Activated naive CD8-positive, alpha-beta T cell treated with anti-CD3 and anti-CD28 coated beads for 36 hours (primary cell): ENCODE results near the gene ATP1A1. TPM values are rescaled to one million over a fixed set of nuclear protein-coding genes. Genes with fewer than 3 reads are reported as not detected.

Experiments
- DNase-seq: peaks from one replicate; pipeline ENCODE4 v3.0.0; 2021
- H3K27ac Mint-ChIP-seq: one replicate; pipeline ENCODE4 v1.8.0; 2022; ENCODE audit warnings: mild to moderate bottlenecking, moderate library complexity, mixed read lengths
- H3K27me3 Mint-ChIP-seq: one replicate; pipeline ENCODE4 v1.8.0; 2022; ENCODE audit warnings: mild to moderate bottlenecking, mixed read lengths
- H3K36me3 Mint-ChIP-seq: one replicate; pipeline ENCODE4 v1.8.0; 2021; ENCODE audit warnings: mild to moderate bottlenecking, mixed read lengths
- H3K4me1 Mint-ChIP-seq: one replicate; pipeline ENCODE4 v1.8.0; 2021; ENCODE audit warnings: mixed read lengths
- H3K4me3 Mint-ChIP-seq: one replicate; pipeline ENCODE4 v1.8.0; 2022; ENCODE audit warnings: mild to moderate bottlenecking, moderate library complexity, mixed read lengths
- H3K9me3 Mint-ChIP-seq: one replicate; pipeline ENCODE4 v1.8.0; 2022; ENCODE audit warnings: mixed read lengths
- total RNA-seq, 2 experiments: library from RNA; stranded (reverse); gene quantifications; one replicate each; pipeline ENCODE4 v1.2.3, GENCODE V29; 2021

The ATP1A1 gene
- total RNA-seq, 2 experiments from 2014 or later = 234 to 243 TPM

DNA sequence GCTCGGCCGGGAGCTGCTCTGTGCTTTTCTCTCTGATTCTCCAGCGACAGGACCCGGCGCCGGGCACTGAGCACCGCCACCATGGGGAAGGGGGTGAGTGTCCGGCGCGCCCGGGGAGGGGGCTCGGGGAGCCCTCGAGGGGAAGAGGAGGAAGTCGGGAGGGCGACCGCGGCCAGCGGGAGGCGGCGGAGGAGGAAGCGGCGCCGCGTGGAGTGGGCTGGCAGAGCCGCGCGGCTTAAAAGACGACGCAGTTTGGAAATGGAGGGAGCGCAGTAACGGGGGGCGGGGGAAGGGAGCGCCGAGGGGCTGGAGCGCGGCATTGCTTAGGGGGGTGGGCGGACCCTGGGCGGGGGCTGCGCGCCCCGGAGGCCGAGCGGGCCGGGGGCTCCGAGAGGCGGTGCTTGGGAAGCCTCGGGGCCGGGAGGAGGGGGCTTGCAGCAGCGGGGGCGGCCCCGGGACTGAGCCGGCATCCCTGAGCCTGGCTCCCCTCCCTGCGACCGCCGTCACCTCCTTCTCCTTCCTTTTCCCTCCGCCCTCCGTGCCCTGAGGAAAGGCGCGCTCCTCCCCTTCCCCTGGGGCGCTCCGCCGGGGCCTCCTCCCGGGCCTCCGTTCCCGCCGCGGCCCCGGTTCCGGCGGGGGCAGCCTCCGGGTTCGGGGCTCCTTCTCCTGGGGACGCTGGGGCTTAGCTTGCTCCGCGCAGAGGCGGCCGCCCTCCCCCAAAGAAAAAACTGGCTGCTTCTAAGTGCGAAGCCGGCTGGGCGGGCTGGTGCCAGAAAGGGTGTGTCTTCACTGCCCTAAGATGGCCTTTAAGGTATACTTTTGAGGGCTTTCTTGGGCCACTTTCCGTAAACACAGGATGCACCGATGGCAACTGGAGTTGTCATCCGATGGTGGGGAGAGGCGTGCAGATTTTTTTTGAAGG lies 648 bp downstream of the ATP1A1 start:
- Mint-ChIP-seq H3K36me3 (peaks cover 21% of the 10 kb centered on the region), H3K9me3 (no peaks in the 10 kb centered on the region), H3K4me3 (peak overlapping the region; percentile 98), H3K27ac (peak overlapping the region; percentile 93), H3K27me3 (no peaks in the 10 kb centered on the region), H3K4me1 (peaks cover 37% of the 10 kb centered on the region)
- DNase-seq = peak; percentile 62

GRCh38 chr1:116374353-116375147 lies 1.5 kb downstream of the ATP1A1 start:
- H3K9me3 Mint-ChIP-seq = no peaks in the 10 kb centered on the region
- peaks cover 28% of the 10 kb centered on the region for H3K36me3 Mint-ChIP-seq
- no peak for DNase-seq
- peak overlapping the region; percentile 98 for H3K4me3 Mint-ChIP-seq
- H3K27ac Mint-ChIP-seq = peak overlapping the region; percentile 93
- H3K4me1 Mint-ChIP-seq = peaks cover 45% of the 10 kb centered on the region
- no peaks in the 10 kb centered on the region for H3K27me3 Mint-ChIP-seq

- peaks cover 28% of the 10 kb centered on the region for H3K36me3 Mint-ChIP-seq
- H3K4me3 Mint-ChIP-seq = peak overlapping the region; percentile 98
- H3K9me3 Mint-ChIP-seq = no peaks in the 10 kb centered on the region
- peak overlapping the region; percentile 93 for H3K27ac Mint-ChIP-seq
- no peak for DNase-seq
- no peaks in the 10 kb centered on the region for H3K27me3 Mint-ChIP-seq
- H3K4me1 Mint-ChIP-seq = peaks cover 53% of the 10 kb centered on the region
Measured at GRCh38 chr1:116375148-116375886, 2.3 kb downstream of the ATP1A1 start.

DNA sequence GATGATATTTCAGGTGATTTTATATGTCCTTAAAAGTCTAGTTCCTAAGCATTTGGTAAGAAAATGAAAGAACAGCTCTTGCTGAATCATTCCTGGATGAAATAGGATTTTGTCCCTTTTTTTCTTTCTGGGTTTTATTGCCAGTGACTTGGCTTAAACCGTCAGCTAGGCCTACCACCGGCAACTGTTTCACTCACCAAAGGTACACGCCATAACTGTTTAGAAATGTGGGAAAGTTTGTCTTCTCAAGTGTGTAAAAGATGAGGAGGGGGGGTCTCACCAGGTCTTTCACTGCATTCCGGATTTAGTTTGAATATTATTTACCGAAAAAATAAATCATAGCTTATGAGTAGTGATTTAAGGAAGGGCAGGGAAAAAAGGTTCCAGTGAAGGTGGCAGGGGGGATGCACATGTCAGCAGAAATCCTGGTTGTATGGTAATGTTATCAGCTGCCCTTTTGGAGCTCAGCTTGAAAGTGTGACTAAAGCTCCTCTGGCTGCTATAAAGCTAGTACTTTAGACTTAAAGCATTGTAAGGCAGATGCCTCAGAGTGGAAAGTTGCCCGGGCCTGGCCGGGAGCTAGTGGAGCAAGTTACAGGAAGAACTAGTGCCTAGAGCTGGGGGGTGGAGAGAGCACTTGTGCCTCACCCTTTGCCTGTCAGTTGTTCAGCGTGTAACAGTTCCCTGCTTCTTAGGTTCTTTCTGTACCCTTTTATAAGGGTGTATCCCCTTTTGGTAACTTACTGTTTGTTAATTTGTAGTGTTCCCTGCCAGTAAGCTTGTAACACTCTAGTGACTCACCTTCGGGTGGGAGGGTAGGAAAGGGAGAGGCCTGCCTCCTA lies 3.1 kb downstream of the ATP1A1 start:
- Mint-ChIP-seq H3K4me3 (peak overlapping the region; percentile 98), H3K9me3 (no peaks in the 10 kb centered on the region), H3K27me3 (no peaks in the 10 kb centered on the region), H3K27ac (peak overlapping the region; percentile 93), H3K4me1 (peaks cover 61% of the 10 kb centered on the region), H3K36me3 (peaks cover 32% of the 10 kb centered on the region)
- DNase-seq = peak; percentile 42

DNA sequence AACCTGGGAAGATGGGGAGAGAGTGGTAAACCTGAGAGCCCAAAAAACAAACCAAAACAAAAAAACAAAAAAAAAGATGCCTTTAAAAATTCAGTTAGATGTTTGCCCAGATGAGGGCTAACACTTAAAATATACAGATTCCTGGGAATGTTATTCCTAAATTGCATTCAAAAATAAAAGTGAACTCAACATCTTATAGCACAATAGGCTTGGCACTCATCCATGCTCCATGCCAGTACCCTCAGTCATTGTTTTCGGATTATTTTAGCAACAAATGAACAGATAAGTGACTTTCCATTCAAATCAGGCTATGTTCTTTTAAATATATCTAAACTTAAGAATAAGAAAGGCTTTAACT lies 3.7 kb downstream of the ATP1A1 start:
- no peaks in the 10 kb centered on the region for H3K27me3 Mint-ChIP-seq
- H3K9me3 Mint-ChIP-seq = no peaks in the 10 kb centered on the region
- H3K4me3 Mint-ChIP-seq = peak overlapping the region; percentile 98
- no peak for DNase-seq
- H3K36me3 Mint-ChIP-seq = peaks cover 33% of the 10 kb centered on the region
- H3K4me1 Mint-ChIP-seq = peaks cover 67% of the 10 kb centered on the region
- peak overlapping the region; percentile 93 for H3K27ac Mint-ChIP-seq

DNA sequence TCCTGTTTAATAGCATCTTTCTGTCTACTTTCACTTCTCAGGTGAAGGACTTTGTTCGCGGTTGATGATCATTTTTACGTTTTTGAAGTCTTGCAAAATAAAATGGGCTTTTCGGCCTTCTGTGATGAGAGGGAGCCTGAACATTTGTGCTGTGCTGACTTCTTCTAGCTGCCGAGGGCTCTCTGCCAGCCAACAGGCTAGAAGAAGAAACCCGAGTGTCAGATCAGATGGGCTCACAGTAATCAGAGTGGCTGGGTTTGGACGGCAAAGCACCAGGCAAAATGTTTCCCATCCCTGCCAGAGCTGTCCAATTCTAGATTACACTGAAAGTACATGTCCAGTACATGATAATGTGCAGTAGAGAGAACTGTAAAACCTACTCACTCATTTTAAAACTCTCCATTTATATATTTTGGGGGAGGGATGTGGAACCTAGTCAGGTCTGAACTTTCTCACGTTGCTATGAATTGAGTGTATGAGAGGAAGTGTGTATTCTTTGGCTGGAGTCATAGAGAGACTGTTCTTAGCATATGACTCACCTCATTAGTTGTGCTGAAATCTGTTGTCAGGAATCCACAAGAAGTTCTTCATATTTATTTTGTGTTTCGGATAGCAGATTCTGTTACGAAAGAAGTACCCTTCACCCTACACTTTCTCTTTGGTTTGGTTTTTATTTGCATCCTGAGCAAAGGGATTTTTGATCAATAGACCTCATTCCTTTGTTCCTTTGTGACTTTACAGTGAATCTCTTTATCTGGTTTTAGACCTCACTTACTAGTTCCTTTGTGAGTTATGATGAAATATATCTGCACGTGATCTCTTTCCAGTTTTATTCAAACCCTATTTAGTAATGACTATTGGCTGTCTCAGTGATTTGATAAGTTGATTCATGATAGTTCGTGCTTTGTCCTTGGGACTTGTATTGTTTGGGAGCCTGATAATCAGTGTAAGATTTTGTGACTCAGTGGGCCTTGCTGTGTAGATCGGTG lies 4.8 kb downstream of the ATP1A1 start:
- H3K36me3 Mint-ChIP-seq = peaks cover 36% of the 10 kb centered on the region
- no peaks in the 10 kb centered on the region for H3K9me3 Mint-ChIP-seq
- H3K4me3 Mint-ChIP-seq = peak overlapping the region; percentile 98
- peaks cover 73% of the 10 kb centered on the region for H3K4me1 Mint-ChIP-seq
- H3K27ac Mint-ChIP-seq = peak overlapping the region; percentile 93
- H3K27me3 Mint-ChIP-seq = no peaks in the 10 kb centered on the region
- DNase-seq = peak; percentile 28

- peak overlapping the region; percentile 93 for H3K27ac Mint-ChIP-seq
- no peaks in the 10 kb centered on the region for H3K27me3 Mint-ChIP-seq
- peaks cover 37% of the 10 kb centered on the region for H3K36me3 Mint-ChIP-seq
- H3K4me3 Mint-ChIP-seq = peak overlapping the region; percentile 22
- H3K4me1 Mint-ChIP-seq = peaks cover 84% of the 10 kb centered on the region
- no peaks in the 10 kb centered on the region for H3K9me3 Mint-ChIP-seq
- no peak for DNase-seq
Measured at GRCh38 chr1:116379057-116379630, 6.1 kb downstream of the ATP1A1 start.

GRCh38 chr1:116379674-116380498 lies 6.8 kb downstream of the ATP1A1 start:
- no peaks in the 10 kb centered on the region for H3K27me3 Mint-ChIP-seq
- peaks cover 91% of the 10 kb centered on the region for H3K4me1 Mint-ChIP-seq
- H3K4me3 Mint-ChIP-seq = no peak overlapping the region
- peaks cover 31% of the 10 kb centered on the region for H3K36me3 Mint-ChIP-seq
- DNase-seq = no peak
- H3K27ac Mint-ChIP-seq = peak overlapping the region; percentile 93
- no peaks in the 10 kb centered on the region for H3K9me3 Mint-ChIP-seq

DNA sequence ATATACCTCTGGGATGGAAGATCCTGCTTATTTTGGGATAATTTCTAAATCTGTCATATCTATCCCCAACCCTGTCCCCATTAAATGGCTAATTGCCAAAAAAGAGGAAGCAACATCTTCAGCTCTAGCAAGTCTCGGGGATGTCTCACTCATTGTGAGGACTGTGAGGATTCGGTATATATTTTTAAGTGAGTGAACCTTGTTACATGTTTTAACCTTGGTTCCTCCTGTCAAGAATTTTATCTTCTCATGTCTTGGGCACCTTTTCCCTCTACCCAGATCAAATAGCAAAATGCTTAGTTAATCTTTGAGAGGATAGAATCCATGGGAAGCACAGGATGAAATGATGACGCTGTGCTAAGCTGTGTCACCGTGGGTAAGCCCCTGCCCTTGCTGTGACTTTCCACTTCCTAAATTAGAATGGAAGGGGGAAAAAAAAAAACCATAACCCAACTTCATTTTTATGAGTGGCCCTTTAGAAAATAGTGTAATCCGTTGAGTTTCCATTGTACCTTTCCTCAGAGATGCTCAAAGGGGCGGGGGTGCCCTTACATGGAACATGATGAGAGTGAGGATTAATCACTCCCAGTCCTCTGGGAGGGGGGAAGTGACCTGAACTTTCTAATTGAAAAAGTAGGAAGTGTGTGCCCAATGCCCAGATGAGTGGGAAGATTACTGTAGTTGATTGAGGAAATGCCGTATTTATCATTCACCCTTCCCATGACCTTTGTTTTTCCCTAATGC lies 7.6 kb downstream of the ATP1A1 start:
- Mint-ChIP-seq H3K4me3 (no peak overlapping the region), H3K4me1 (peaks cover 86% of the 10 kb centered on the region), H3K9me3 (no peaks in the 10 kb centered on the region), H3K27me3 (no peaks in the 10 kb centered on the region), H3K36me3 (peaks cover 28% of the 10 kb centered on the region), H3K27ac (peak overlapping the region; percentile 73)
- DNase-seq = no peak

- no peaks in the 10 kb centered on the region for H3K27me3 Mint-ChIP-seq
- no peak for DNase-seq
- peak overlapping the region; percentile 70 for H3K27ac Mint-ChIP-seq
- H3K9me3 Mint-ChIP-seq = no peaks in the 10 kb centered on the region
- H3K4me3 Mint-ChIP-seq = no peak overlapping the region
- peaks cover 71% of the 10 kb centered on the region for H3K4me1 Mint-ChIP-seq
- H3K36me3 Mint-ChIP-seq = peaks cover 32% of the 10 kb centered on the region
Measured at GRCh38 chr1:116382321-116382720, 9.3 kb downstream of the ATP1A1 start.

DNA sequence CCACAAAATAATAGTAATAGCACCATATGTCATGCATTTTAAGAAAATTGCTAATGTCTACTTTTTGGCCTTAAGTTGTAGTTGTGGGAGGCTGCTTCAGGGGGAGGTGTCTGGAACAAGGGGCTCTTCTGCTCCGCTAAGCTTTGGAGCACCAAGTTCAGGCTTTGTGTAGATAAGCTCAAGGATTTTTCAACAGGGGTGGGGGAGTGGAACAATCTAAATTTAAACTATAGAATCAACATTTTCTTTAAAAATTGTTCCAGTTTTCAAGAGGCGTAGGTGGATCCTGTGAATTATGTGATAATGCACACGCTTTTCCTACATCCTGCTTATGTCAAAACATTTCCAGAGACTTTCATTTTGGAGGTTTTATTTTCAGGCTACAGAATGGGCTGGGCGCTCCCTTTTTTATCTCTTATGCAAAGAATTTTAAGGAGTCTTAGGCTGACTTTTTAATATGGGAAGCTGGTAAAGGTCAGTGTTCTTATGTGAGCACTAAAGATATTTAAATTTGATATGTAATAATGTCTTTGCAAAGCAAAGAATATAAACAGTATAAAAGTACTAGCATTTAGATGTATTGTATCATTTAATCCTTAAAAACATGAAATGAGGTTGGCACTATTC lies 9.9 kb downstream of the ATP1A1 start:
- Mint-ChIP-seq H3K36me3 (peaks cover 36% of the 10 kb centered on the region), H3K27me3 (no peaks in the 10 kb centered on the region), H3K27ac (peak overlapping the region; percentile 70), H3K4me1 (peaks cover 72% of the 10 kb centered on the region), H3K4me3 (no peak overlapping the region), H3K9me3 (no peaks in the 10 kb centered on the region)
- DNase-seq = no peak
